Panc1 (cell line): ENCODE measurements around the gene GALNT14.

Source experiments
- POLR2AphosphoS5 ChIP-seq: IDR thresholded peaks from 2 replicates; pipeline ENCODE4 v1.6.1; 2012; ENCODE audit warnings: mild to moderate bottlenecking, low read depth, low read length, moderate library complexity
- TCF7L2 ChIP-seq: IDR thresholded peaks from 2 replicates; pipeline ENCODE4 v1.6.1; 2011; ENCODE audit warnings: mild to moderate bottlenecking, low read depth, low read length, inconsistent platforms
- TF ChIP-seq, protein P1 (sequence below): fragments of 450-650 bp; IDR thresholded peaks from 2 replicates; pipeline ENCODE4 v1.5.1; 2017; ENCODE audit warnings: mild to moderate bottlenecking

DNA sequence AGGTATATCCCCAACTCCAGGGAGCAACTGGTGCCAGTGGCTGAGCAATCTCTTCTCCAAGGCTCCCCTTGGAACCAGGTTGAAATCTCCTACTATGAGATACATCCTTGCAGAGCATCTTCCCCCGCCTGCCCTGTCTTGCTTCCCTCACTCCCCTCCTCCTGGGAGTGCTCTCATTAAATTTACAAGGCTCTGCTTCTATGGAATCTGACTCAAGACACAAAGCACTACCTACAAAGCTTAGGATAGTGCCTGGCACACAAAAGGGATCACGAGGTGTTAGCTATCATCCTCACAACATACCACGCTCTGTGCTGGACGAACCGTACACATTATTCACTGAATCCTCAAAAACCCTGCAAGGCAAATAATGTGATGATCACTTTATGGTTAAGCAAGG is 121.6 kb downstream of the GALNT14 start:
- TF ChIP-seq POLR2AphosphoS5 (no peak), TCF7L2 (no peak)
- TF ChIP-seq, protein P1, sequence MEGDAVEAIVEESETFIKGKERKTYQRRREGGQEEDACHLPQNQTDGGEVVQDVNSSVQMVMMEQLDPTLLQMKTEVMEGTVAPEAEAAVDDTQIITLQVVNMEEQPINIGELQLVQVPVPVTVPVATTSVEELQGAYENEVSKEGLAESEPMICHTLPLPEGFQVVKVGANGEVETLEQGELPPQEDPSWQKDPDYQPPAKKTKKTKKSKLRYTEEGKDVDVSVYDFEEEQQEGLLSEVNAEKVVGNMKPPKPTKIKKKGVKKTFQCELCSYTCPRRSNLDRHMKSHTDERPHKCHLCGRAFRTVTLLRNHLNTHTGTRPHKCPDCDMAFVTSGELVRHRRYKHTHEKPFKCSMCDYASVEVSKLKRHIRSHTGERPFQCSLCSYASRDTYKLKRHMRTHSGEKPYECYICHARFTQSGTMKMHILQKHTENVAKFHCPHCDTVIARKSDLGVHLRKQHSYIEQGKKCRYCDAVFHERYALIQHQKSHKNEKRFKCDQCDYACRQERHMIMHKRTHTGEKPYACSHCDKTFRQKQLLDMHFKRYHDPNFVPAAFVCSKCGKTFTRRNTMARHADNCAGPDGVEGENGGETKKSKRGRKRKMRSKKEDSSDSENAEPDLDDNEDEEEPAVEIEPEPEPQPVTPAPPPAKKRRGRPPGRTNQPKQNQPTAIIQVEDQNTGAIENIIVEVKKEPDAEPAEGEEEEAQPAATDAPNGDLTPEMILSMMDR, result no peak
